Stimulated activated CD4-positive, alpha-beta T cell treated with anti-CD3 and anti-CD28 coated beads, Interleukin-12 subunit alpha, Interleukin-12 subunit beta, amount 100 ng/mL, for 24 hours (primary cell): ENCODE results near the gene RCHY1.
"Not testable (repeated sequence)": the region's sequence is repeated elsewhere in the genome, so short reads cannot be mapped to it uniquely, and the experiment has no call there.

Experiments used
- DNase-seq, 2 experiments: peaks; one replicate each; pipeline ENCODE4 v3.0.0-alpha.2; 2020; ENCODE audit warnings: low read depth in 2 of 2

The RCHY1 gene

DNA sequence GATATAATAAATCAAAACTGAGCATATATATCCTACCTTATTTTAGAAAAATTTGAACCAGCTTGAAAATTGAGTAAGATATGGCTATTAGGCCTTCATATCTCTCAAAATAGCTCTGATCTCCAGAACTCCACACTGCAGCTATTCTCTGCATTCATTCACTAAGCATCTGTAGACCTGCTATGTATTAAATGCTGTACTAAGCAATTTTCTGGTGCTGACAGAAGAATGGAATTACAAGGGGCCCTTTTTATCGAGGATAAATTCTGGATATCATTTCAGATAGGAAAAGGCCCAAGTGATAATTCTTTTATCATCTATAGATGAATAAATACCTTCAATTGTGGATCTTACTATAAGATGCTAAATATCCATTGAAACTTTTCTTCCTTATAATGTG lies 1.9 kb upstream of the RCHY1 start:
- no peak for DNase-seq

DNA sequence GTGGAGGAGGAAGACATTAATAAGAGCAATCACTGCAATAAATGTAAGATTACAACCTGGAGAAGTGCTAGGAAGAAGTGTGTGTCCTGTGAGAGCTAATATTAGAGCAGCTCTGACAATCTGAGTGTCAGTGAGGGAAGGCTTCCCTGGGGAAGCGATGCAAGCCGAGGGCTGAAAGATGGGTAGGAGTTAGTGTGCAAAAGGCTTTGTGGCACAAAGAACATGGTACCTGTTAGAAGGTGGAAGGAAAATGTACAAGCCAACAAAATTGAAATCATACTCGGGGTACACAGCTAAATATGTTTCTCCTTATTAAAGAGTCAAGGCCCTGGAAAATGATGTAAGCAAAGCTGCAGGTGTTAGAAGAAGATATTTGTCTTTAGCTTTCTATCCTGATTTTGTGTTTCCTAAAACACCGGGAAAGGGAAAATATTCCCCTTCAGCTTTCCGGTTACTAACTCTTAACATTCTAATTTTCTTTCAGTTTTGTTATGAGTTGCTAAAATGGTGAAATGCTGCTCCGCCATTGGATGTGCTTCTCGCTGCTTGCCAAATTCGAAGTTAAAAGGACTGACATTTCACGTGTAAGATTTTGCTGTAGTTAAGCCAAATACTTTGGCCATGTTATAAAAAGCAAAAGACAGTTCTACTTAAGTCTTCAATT lies 878 bp upstream of the RCHY1 start:
- no peak for DNase-seq

DNA sequence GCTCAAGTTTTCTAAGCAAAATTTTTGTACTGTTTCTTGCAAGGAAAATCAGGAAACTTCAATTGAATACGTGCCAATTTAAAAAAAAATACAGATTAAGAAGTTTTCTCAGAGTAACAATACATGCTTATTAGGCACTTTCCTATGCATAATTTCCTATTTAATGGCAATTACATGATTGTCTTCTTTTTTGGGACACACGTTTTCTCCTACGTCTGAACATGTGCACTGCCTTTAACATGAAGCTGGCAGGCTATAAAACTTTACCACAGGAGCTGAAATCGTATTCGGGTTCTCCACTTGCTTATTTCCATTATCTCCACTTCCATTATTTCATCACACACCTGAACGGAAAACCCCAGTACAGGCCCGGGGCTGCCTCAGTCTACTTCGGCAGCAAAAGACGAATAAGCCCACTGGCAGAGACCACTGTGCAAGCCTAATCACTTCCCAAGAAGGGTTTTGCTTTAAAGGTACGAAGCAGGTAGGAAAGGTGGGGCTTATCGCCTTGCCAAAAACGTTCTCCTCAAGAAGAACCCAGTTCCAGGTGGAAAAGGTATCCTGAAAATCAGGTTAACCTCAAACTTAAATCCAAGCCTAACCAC lies 575 bp downstream of the RCHY1 start:
- no peak for DNase-seq

DNA sequence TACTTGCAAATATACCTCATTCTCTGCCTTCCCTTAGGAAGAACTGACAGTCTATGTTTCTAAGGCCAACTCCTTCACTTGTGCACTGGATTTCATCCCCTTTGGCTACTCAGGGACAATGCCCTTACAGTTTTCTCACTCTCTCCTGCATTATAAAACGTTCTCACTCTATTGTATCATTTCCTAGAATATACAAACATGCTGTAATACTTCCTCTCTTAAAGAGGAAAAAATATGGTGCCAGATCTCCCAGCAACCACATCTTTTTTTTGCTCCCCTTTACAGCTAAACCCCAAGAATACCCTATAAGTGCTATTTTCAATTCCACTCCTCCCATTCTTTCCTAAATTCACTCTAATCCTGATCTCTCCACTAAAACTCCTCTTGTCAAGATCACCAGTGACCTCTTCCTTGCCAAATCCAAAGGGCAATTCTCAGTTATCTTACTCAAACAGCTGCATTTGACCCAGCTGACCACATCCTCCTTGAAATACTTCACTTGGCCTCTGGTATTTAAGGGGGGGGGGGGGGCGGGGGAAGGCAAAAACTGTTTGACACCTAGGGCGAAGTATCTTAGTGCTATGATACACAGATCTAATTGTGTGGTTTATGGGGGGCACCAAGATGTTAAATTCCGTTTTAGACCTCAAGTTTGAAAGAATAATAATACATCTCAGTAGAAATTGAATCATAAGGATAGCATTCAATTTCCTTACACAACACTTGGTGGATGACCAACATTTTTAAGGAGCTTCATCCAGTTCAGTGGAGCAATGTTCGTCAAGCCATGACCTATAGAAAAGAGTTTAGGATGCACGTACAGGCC lies 1.6 kb downstream of the RCHY1 start:
- DNase-seq = no peak

DNA sequence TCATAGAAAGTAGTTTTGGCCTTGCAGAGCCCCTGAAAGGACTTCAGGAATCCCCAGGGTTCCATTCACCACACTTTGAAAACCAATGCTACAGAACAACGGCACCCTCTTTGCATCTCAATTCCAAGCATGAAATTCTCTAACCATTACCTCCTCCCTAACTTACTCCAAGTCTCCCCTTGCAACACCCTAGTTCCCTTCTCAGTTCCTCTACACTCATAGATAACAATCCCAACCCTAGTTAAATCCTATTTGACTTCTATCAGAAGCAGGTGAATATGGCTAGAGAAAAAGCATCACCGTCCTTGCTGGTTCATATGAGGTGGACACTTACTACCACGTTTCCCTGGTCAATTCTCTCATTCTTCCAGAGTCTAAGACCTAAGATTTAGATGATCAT lies 2.4 kb downstream of the RCHY1 start:
- DNase-seq = no peak

DNA sequence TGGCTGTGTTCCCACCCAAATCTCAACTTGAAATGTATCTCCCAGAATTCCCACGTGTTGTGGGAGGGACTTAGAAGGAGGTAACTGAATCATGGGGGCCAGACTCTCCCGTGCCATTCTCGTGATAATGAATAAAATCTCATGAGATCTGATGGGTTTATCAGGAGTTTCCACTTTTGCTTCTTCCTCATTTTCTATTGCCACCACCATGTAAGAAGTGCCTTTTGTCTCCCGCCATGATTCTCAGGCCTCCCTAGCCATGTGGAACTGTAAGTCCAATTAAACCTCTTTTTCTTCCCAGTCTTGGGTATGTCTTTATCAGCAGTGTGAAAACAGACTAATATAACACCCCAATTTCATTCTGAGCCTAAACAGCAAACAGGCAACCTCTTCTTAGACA lies 4.6 kb downstream of the RCHY1 start:
- not testable (repeated sequence) for DNase-seq

DNA sequence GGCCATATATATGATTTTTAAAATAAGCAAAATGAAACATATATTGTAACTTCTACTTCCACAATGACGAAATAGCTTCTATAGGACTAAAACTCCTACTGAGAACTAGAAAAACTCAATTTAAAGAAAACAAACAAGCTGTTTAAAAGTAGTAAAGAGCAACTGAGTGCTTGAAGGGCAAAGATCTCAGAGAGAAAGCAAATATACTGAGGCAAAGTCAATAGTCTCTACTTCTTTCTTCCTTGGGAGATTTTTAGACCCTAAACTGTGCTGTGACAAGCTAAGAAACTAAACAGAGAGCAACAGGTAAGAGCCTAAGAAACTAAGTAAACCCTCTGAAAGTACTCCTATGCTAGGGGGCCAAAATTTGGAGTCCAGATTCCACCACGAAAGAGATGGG lies 8.6 kb downstream of the RCHY1 start:
- no peak for DNase-seq

DNA sequence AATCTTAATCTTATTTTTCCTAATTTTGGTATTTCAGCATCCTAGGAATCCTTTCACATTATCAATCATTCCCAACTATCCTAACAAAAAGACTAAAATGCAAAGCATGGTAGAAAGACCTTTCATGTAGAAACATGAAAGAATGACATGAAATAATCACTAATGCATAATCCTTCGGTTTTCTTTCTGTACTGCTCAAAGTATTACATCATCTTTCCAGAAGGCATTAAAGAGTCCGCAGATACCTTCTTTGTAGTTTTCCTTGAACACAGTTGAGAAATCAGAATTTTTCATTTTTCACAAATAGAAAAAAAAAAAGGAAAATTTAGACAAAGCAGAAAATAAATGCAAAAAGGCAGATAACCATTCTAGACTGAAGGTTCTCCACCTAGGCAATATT lies 11.5 kb downstream of the RCHY1 start:
- DNase-seq = no peak

DNA sequence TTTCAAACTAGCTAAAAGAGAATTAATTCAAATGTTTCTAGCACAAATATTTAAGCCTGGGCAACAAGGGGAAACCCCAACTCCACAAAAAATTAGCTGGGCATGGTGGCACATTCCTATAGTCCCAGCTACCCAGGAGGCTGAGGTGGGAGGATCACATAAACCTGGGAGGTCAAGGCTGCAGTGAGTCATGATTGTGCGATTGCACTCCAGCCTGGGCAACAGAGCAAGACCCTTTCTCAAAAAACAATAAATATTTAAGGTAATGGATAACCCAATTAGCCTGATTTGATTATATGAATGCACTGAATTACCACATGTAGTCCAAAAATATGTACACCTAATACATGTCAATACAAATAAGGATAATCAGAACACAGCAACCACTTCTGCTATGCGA lies 14.3 kb downstream of the RCHY1 start:
- no peak for DNase-seq

DNA sequence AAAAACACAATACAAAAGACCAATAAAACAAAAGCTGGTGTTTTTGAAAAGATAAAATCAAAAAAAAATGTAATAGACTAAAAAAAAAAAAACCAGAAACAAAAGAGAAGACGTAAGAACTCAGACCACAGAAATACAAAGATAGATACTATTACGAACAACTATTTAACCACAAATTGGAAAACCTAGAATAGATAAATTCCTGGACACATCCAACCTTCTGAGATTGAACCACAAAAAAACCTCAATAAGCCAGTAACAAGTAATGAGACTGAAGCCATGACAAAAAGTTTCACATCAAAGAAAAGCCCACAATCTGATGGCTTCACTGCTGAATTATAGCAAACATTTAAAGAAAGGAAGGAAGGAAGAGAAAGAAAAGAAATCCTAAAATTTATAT lies 16.2 kb downstream of the RCHY1 start:
- DNase-seq = no peak

DNA sequence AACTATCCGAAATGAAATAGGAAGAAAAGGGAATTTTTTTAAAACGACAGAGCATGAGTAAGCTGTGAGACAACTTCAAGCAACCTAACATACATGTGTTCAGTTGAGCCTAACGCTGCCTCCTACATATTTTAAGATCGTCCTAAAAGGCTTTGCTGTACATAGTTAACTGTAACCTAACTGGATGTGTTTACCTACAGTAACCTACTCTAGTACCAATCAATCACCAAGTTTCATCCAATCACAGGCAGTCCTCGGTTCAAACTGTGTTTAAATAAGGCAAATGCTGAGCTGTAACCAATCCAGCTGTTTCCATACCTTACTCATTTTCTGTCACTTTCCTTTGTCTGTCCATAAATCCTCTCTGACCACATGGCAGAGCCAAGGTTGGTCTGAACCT lies 17.1 kb downstream of the RCHY1 start:
- no peak for DNase-seq

DNA sequence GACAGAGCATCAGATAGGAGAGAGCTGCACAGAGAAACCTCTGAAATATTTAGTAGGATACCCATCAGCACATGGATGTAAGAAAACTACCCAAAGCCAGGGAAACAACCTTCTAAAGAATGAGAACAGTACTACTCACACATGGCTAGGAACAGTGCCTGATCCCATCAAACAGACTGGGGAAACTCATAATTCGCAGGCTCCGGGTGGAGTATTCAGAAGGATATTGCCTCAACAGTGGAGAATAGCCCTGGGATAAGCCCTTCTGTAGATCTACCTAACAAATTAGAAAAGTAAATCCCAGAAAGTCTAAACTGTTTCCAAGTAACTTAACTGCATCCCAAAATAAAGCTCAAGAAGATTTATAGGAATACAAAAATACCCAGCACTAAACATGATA lies 17.8 kb downstream of the RCHY1 start:
- no peak for DNase-seq

DNA sequence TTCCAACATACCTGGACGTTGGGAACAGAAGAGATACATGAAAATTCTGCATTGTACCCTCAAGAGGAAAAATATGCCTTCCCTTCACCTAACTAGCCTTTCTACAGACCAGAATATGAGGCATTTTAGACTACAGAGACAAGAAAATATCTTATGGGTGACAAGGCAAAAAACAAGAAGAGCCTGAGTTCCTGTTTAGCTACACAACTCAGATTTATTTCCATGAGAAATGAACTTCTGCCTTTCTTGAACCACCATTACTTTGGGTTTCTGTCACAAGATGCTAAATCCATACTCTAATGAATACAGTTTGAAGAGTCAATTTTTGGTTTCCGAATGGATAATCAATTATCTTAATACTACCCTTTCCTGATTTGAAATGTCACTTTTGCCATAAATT lies 18.7 kb downstream of the RCHY1 start:
- no peak for DNase-seq

DNA sequence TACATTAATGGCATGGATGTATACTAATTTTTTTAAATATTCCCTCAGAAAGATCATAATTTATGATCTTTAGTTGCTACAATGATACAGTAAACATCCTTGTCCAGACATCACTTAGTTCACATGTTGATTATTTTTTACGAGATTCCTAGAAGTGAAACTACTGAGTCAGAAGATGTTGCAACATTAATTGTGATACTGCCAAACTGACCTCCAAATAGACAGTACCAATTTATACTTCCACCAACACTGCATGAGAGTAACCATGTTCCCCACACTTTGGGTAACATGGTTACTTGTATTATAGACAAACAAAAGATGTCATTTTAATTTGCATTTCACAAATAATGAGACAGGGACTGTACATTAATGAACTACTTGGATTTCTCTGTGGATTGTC lies 19.6 kb downstream of the RCHY1 start:
- no peak for DNase-seq

DNA sequence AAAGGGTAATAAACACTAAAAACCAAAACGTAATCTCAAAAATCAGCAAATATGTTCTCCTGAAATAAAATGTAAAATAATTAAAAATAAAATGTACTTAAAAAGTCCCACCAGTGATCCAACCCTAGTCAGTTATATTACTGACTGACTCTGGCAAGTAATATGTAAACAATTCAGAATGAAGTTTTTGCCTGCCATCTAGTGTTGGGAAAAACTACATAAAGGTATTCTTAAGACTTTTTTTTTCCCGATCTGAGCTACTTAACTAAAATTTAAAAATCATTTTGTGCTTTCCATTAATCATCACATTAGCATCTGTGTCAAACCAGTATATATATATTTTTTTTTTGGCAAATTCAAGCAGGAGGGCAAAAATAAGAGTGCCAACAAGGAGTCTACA lies 24.0 kb downstream of the RCHY1 start:
- no peak for DNase-seq

DNA sequence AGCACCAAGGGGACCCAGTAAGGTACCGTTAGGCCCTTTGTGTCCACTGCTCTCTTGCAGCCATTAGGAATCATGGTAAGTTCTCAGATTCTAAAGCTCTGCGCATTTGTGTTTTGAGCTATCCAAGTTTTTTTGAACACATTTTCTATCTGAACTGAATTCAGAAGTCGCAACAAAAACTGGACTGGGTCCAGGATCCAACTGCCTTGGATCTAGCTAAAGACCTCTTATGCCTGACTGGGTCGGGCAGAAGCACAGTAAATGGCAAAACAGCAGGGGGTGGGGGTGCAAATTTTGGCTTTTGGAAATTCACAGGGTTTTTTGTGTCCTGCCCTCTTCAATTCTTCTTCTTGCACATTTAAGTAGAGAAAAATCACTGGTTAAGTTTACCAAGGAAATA lies 30.0 kb downstream of the RCHY1 start:
- no peak for DNase-seq

DNA sequence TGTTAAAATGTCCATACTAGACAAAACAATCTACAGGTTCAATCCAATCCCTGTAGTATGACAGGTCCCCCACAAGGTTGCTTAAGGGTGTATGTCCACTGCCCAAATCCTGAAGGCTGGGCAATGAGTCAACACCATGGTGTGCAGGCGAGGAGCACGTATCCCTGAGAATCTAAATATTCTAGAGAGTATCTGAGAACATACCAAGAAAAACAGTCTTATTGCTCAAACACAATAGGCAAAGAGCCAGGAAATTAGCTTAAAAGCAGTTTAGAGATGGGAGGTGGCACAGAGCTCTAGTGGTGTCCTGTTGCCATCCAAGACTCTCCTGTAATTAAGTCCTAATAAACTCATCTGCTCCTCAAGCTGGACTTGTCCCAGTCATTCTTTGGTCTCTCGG lies 37.0 kb downstream of the RCHY1 start:
- no peak for DNase-seq

DNA sequence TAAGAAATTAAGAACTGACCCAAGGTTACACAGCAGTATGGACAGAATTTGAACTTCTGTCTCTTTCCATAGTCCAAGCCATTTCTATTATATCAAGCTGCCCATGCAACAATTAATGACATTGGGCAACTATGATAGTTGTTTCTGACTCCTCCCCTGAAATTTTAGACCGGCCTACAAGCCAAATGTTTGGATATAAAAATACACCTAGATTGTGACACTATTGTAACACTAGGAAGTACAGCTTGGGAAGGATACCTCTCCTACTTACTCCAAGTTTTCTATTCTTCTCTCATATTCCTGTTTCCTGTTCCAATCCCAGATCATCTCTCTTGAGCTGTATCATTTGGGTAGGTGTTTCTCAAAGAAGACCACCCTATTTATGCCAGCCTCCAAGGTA lies 43.5 kb downstream of the RCHY1 start:
- no peak for DNase-seq

DNA sequence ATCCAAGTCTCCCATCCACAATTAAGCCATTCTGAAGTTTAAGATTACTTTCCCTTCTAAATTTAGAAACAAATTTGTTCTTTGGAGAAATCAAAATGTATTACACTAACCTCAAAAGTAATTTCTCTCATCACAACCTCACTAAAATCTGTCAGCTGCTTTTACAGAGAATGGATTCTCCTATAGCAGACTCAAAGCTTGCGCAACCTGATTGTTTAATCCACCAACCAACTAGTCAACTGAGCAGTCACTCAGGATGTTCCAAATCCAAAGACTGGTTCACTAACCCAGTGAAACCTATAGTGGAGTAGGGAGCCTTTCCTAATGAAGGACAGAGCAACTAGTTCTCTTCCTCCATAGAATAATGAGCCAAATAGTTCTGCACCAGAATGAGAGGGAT lies 44.3 kb downstream of the RCHY1 start:
- DNase-seq = no peak

DNA sequence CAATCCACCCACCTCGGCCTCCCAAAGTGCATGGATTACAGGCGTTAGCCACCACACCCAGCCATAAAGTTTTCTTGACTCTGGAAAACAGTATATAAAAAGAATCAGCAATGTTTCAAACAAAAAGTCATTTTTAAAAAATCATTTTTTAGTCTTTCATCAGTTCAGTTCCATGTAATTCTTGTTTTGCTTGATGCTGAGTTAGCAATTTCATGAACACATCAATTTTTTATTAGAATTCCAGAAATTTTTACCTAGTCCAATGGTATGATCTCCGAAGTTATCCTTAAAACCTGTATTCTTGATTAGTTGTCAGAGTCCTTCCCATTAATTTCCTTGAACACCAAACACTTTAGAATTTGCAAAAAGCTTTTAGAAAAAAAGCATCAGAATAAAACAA lies 56.8 kb downstream of the RCHY1 start:
- no peak for DNase-seq

DNA sequence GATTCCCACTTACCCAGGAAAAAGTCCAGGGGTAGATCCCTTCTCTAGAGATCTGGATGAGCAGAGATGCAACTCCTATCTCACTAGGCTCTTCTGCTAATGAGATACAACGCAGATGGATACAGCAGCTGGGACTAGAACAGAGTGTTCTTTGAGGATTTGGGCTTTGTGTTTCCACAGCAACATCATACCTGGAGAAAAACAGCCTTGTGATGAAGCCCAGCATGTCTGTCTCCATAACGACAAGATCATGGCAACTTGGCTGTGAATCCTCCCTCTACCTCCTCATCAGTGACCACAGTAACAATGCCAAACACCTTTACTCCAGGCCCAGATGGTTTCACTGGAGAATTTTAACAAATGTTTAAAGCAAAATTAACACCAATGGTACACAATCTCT lies 80.1 kb downstream of the RCHY1 start:
- DNase-seq = no peak

DNA sequence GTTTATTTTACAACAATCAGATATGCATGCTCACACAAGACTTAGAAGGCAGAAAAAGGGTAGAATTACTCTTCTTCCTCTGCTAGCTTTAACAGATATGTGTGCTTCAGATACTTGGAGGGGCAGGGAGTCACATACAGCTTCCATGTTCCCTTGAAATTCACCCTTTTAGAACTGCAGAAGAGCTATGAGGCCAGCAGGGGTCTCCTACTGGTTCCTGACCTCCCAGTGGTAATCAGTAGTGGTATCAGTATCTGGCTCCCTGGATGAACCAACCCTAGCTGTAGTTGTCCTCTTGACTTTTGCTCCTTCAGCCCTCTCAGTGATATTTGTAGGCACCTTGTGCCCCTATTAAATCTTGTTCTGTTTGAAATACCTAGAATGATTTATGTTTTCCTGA lies 81.5 kb downstream of the RCHY1 start:
- DNase-seq = no peak

DNA sequence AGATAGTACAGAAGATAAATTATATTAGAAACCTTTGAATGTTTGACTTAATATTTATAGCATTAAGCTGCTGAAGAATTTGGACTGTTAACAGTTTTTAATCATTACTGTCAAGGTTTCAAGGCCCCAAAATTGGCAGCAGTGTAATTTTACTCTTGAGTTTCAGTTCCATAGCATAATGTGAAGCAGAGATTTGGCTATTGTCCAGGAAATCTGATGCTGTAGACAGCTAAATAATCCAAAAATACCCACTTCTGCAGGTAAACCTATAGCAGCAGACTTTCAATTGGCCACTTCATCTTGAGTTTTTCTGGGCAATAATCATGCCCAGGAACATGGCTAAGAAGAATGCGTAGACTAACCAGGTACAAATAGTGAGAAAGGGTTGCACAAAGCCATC lies 85.0 kb downstream of the RCHY1 start:
- DNase-seq = no peak
